HAP-1 (cell line): ENCODE data around the gene SLC44A4.
"Not testable (repeated sequence)": the region's sequence is repeated elsewhere in the genome, so short reads cannot be mapped to it uniquely, and the experiment has no call there.

Source experiments
- DNase-seq, 2 experiments: peaks; one replicate each; pipeline ENCODE4 v3.0.0-alpha.2; 2016 to 2020; ENCODE audit warnings: low spot score in 2 of 2
- H3K27me3 ChIP-seq: fragments of 250-450 bp; sonication (Bioruptor Pico); 2 replicates; pipeline ENCODE4 v1.5.1; 2020; ENCODE audit warnings: low read depth, mild to moderate bottlenecking, moderate library complexity
- H3K36me3 ChIP-seq: fragments of 250-450 bp; sonication (Bioruptor Pico); replicated peaks from 2 replicates; pipeline ENCODE4 v1.5.1; 2020; ENCODE audit warnings: mild to moderate bottlenecking
- H3K4me1 ChIP-seq: fragments of 250-450 bp; sonication (Bioruptor Pico); 2 replicates; pipeline ENCODE4 v1.5.1; 2020; ENCODE audit warnings: mild to moderate bottlenecking
- H3K4me3 ChIP-seq: fragments of 250-450 bp; sonication (Bioruptor Pico); 2 replicates; pipeline ENCODE4 v1.5.1; 2020; ENCODE audit warnings: mild to moderate bottlenecking, moderate library complexity
- H3K9me3 ChIP-seq: fragments of 250-450 bp; sonication (Bioruptor Pico); 2 replicates; pipeline ENCODE4 v1.5.1; 2020; ENCODE audit warnings: mild to moderate bottlenecking, moderate library complexity
- in situ Hi-C: fragments of 300-500 bp; cut with MboI; formaldehyde crosslinking; loops from 3 replicates; pipeline ENCODE4 v1.14.3; 2020; ENCODE audit warnings: low sequenced_read_pairs, inconsistent platforms, mixed read lengths

SLC44A4 gene

GRCh38 chr6:31850765-31851484 is 27.9 kb downstream of the SLC44A4 start:
- 0 out of 2 replicates have a peak, but pooled peaks cover 2% of the 10 kb centered on the region for H3K9me3 ChIP-seq
- in situ Hi-C loops = no loop called here
- no peaks in the 10 kb centered on the region for H3K27me3 ChIP-seq
- H3K36me3 ChIP-seq = no peaks in the 10 kb centered on the region
- H3K4me3 ChIP-seq = no peak overlapping the region
- no peaks in the 10 kb centered on the region for H3K4me1 ChIP-seq
- no peak for DNase-seq

- H3K27me3 ChIP-seq = no peaks in the 10 kb centered on the region
- in situ Hi-C loops = no loop called here
These were observed 31.4 kb downstream of the SLC44A4 start for GRCh38 chr6:31847276-31847978.

GRCh38 chr6:31844507-31844906 is 34.3 kb downstream of the SLC44A4 start:
- in situ Hi-C loops = no loop called here
- no peak for DNase-seq

More at GRCh38 chr6:31847276-31847978, 31.4 kb downstream of the SLC44A4 start:
- DNase-seq = no peak
- no peaks in the 10 kb centered on the region for H3K9me3 ChIP-seq
- no peaks in the 10 kb centered on the region for H3K36me3 ChIP-seq
- H3K4me3 ChIP-seq = no peak overlapping the region
- no peaks in the 10 kb centered on the region for H3K4me1 ChIP-seq

GRCh38 chr6:31842053-31842452 is 36.7 kb downstream of the SLC44A4 start:
- in situ Hi-C loops = no loop called here
- no peaks in the 10 kb centered on the region for H3K9me3 ChIP-seq
- DNase-seq = no peak

More at GRCh38 chr6:31844507-31844906, 34.3 kb downstream of the SLC44A4 start:
- Histone ChIP-seq H3K9me3 (no peaks in the 10 kb centered on the region), H3K36me3 (peaks cover 22% of the 10 kb centered on the region), H3K4me3 (no peak overlapping the region), H3K4me1 (no peaks in the 10 kb centered on the region), H3K27me3 (no peaks in the 10 kb centered on the region)

GRCh38 chr6:31839779-31840126 is 39.0 kb downstream of the SLC44A4 start:
- DNase-seq, H3K9me3 ChIP-seq, H3K27me3 ChIP-seq, H3K4me3 ChIP-seq, in situ Hi-C loops, H3K4me1 ChIP-seq: not testable (repeated sequence)
- H3K36me3 ChIP-seq = peaks cover 69% of the 10 kb centered on the region

More at GRCh38 chr6:31842053-31842452, 36.7 kb downstream of the SLC44A4 start:
- no peak overlapping the region for H3K4me3 ChIP-seq
- H3K36me3 ChIP-seq = peaks cover 46% of the 10 kb centered on the region
- H3K4me1 ChIP-seq = peaks cover 9% of the 10 kb centered on the region
- no peaks in the 10 kb centered on the region for H3K27me3 ChIP-seq

GRCh38 chr6:31838968-31839367 is 39.8 kb downstream of the SLC44A4 start:
- peaks cover 12% of the 10 kb centered on the region for H3K4me1 ChIP-seq
- no peaks in the 10 kb centered on the region for H3K9me3 ChIP-seq
- no peak for DNase-seq
- H3K27me3 ChIP-seq = no peaks in the 10 kb centered on the region
- H3K4me3 ChIP-seq = no peak overlapping the region
- in situ Hi-C loops = no loop called here
- peaks cover 70% of the 10 kb centered on the region for H3K36me3 ChIP-seq

- peak overlapping the region; percentile 100 for H3K4me3 ChIP-seq
- in situ Hi-C loops, H3K27me3 ChIP-seq, H3K9me3 ChIP-seq, DNase-seq: not testable (repeated sequence)
- H3K36me3 ChIP-seq = peaks cover 70% of the 10 kb centered on the region
- peaks cover 15% of the 10 kb centered on the region for H3K4me1 ChIP-seq
These were observed 40.7 kb downstream of the SLC44A4 start for GRCh38 chr6:31838114-31838553.

- Histone ChIP-seq H3K4me3 (peak overlapping the region; percentile 100), H3K27me3 (no peaks in the 10 kb centered on the region), H3K9me3 (no peaks in the 10 kb centered on the region), H3K4me1 (peaks cover 15% of the 10 kb centered on the region), H3K36me3 (peaks cover 70% of the 10 kb centered on the region)
- in situ Hi-C loops = no loop called here
- peak in 1 of 2 experiments; percentile 24 for DNase-seq
These were observed 41.3 kb downstream of the SLC44A4 start for GRCh38 chr6:31837369-31838113.

GRCh38 chr6:31836474-31837368 is 42.1 kb downstream of the SLC44A4 start:
- DNase-seq = peak in 1 of 2 experiments; percentile 18
- H3K27me3 ChIP-seq = no peaks in the 10 kb centered on the region
- in situ Hi-C loops = no loop called here
- peak overlapping the region; percentile 100 for H3K4me3 ChIP-seq
- H3K9me3 ChIP-seq = no peaks in the 10 kb centered on the region
- H3K4me1 ChIP-seq = peaks cover 17% of the 10 kb centered on the region
- H3K36me3 ChIP-seq = peaks cover 70% of the 10 kb centered on the region

GRCh38 chr6:31836047-31836473 is 42.7 kb downstream of the SLC44A4 start:
- DNase-seq = no peak
- Histone ChIP-seq H3K4me3 (peak overlapping the region; percentile 100), H3K9me3 (no peaks in the 10 kb centered on the region), H3K27me3 (no peaks in the 10 kb centered on the region), H3K36me3 (peaks cover 64% of the 10 kb centered on the region), H3K4me1 (peaks cover 21% of the 10 kb centered on the region)
- in situ Hi-C loops = no loop called here

GRCh38 chr6:31834367-31835250 is 44.2 kb downstream of the SLC44A4 start:
- H3K36me3 ChIP-seq = peaks cover 52% of the 10 kb centered on the region
- no peaks in the 10 kb centered on the region for H3K9me3 ChIP-seq
- peaks cover 21% of the 10 kb centered on the region for H3K4me1 ChIP-seq
- no peaks in the 10 kb centered on the region for H3K27me3 ChIP-seq
- in situ Hi-C loops = loop anchor here (5.0 kb wide), 2 partner anchors 97 to 292 kb away; partner anchors contain the start of genes CLIC1 and DDX39B
- H3K4me3 ChIP-seq = peak overlapping the region; percentile 100
- peak; percentile 93 to 95 for DNase-seq
